HG03460 (cell line): ENCODE results near the gene ARL2BP.
"Not testable (repeated sequence)": the region's sequence is repeated elsewhere in the genome, so short reads cannot be mapped to it uniquely, and the experiment has no call there.

Source experiments
- ATAC-seq: cut with Tn5 transposase; IDR thresholded peaks from one replicate; pipeline ENCODE4 v1.9.1; 2021; ENCODE audit not compliant: unreplicated experiment

ARL2BP gene

DNA sequence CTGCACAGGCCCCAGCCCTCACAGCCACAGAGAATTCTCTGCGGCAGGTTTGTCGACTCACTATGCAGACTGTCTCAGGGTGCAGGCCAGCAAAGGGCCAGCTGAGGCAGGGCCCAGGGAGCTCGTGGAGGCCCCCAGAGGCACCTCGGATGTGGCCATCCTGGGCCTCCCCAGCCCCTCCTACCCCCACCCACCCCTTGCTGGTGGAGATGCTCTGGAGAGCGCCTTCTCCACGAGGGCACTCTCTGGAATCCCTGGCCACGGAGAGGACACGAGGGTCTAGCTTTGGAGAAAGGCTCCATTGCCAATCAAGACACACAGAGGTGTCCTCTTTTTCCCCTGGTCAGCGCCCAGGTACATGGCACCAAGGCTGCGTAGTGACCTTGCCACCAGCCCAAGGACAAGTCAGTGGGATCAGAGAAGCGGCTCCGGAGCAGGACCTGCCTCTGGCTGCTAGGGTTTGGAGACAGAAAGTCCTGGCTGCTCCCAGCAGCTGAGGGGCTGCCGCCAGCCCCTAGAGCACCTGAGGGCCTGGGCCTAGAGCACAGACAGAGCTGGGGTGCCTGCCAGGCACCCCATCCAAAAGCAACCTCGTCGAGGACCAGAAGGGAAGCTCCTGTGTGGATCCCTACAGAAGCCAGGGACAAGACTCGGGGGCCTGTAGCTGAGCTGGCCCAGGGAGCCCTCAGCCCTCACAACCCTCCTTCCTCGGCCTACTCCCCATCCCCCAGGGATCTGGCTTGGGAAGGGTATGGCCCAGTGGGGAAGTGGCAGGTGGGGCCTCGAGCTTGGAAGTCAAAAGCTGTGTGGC, 18.7 kb downstream of the ARL2BP start:
- ATAC-seq: no peak

DNA sequence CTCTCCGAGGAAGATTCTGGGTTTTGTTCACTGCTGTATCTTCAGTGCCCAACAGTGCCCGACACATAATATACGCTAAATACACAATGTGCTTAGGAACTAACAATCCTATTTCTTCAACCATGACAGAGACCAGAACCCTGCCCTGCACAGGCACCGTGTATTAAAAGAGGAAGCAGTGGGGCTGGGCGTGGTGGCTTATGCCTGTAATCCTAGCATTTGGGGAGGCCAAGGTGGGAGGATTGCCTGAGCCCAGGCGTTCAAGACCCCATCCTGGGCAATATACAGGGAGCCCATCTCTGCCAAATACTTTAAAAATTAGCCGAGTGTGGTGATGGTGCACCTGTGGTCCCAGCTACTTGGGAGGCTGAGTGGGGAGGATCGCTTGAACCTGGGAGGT, 19.3 kb downstream of the ARL2BP start:
- ATAC-seq: no peak

GRCh38 chr16:57264950-57265371, 19.9 kb downstream of the ARL2BP start:
- no peak for ATAC-seq

DNA sequence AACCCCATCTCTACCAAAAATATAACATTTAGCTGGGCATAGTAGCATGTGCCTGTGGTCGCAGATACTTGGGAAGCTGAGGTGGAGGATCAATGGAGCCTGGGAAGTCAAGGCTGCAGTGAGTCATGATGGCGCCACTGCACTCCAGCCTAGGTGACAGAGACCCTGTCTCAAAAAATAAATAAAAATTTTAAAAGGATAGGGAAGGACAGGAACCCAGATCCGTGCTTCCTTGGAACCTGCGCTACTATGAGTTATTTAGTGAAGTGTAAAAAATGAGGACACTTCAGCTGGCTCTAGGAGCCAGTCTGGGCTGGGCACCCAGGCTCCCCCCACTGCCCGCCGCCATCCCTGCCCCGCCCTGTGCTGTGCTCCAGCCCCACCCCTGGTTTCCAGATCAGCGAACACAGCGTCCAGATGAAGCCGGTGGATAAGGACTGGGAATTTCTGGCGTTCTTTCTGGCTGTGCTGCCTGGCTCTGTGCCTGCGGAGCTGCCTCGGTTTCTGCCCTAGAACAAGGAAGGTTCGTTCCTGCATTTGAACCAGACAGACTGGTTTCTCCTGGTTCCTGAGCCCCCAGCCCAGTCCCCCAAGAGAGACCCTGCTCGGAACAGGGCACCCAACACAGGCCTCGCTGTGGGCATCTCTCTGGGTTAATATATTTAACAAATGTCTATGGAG, 20.9 kb downstream of the ARL2BP start:
- no peak for ATAC-seq

- no peak for ATAC-seq
Observed at GRCh38 chr16:57266531-57267260, 21.6 kb downstream of the ARL2BP start.

DNA sequence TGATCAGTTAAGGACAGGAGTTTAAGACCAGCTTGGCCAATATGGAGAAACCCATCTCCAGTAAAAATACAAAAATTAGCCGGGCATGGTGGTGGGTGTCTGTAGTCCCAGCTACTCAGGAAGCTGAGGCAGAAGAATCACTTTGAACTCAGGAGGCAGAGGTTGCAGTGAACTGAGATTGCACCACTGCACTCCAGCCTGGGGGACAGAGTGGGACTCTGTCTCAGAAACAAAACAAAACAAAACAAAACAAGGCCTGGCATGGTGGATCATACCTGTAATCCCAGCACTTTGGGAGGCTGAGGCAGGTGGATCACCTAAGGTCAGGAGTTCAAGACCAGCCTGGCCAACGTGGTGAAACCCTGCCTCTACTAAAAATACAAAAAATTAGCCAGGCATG, 22.3 kb downstream of the ARL2BP start:
- ATAC-seq: not testable (repeated sequence)

DNA sequence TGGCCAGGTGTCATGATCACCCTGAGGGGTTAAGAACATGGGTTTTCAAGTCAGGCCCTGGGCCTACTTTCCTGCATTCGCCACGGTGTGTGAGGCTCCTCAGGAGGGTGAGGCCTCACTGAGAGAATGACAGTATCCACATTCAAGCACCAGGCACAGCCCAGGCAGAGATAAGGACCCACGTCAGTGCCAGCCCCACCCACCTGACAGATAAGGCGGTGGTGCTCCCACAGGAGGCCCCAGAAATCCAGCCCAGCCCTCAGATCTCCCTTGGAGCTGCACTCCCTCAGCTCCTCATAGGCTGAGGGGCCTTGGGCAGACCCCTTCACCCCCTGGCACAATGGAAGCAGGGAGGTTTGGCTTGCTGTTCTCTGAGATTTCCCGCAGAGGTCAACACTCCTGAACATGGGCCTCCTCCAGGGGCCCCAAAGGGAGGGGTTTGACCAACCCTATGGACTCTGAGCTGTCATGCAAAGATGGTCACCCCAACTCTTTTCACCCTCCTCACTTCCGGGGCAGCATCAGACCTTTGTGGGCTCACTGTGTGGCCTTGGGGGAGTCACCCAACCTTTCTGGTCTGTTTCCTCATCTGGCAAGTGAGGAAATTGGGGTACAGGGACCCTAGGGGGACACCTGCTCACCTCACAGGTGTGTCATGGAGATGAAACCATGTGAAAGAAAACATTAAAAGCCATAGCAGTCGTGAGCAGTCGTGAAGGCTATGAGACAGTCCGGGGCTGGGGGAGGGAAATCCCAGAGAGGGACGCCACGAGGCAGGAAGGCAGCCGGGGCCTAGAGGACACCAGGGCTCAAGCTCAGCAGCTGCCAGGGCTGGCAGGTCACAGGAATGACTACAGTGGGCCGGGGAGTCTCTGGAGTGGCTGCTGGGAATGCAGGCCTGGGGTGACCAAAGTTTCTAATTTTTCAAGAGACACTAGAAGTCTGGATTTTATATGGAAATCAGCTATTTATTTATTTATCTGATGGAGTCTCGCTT, 24.0 kb downstream of the ARL2BP start:
- no peak for ATAC-seq

DNA sequence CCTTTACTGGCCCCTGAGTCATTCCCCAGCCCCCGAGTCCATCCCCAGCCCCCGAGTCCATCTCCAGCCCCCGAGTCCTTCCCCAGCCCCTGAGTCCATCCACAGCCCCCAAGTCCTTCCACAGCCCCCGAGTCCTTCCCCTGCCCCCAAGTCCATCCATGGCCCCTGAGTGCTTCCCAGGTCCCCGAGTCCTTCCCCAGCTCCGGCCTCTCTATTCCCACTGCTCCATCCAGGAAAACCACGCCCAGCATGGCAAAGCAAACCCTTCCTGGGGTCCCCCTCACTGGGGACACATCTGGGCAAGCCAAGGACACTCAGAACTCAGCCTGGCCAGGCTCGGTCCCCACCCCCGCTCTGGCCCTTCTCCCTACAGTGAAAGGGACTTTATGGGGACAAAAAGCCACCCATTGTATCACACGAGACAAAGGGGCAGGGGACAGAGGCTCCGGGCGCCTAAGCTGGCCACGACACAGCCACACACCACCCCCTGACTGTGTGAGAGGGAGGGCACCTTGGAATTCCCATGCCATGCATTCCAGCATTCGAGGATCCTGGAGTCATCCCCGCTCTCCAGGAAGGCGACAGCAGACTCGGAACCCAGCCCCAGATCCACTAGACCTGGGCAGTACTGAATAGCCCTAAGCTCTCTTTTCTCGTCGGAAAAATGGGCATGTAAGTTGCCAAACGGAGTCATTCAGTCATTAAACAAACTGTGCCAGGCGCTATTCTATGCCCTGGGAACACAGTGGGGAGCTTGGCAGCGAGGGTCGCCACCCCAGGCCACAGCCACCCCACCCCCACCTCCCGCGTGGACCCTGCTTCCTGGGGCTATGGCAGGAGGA, 25.4 kb downstream of the ARL2BP start:
- ATAC-seq: no peak

GRCh38 chr16:57271063-57271345, 25.9 kb downstream of the ARL2BP start:
- ATAC-seq: no peak

DNA sequence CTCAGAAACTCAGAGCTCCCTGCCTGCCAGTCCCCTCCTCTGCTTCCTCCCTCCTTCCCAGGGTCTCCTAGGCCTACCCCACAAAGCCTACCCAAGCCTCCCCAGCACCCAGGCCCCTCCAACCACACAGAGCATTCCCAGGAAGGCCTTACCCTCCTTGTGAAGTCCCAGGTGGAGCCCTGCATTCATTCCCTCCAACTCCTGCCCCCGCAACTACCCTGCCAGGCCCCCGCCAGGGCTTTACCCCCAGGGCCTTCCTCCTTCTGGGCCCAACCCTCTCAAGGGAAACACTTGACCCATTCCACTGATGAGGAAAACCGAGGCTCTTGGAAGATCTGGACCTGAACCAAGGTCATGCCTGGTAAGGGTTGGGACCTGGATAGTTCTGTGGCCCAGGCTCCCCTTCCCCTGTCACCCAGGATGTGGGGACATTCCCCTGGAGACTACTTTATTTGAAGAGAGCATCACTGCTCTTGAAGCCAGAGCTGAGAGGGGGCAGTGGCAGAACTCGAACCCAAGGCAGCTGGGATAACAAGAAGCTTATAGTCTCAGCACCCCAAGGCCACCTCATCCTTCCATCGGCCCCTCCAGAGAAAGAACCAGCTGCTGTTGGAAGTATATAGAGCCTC, 26.9 kb downstream of the ARL2BP start:
- no peak for ATAC-seq

- no peak for ATAC-seq
Observed at GRCh38 chr16:57273359-57273758, 28.3 kb downstream of the ARL2BP start.

- no peak for ATAC-seq
Observed at GRCh38 chr16:57273826-57274225, 28.8 kb downstream of the ARL2BP start.

GRCh38 chr16:57275946-57276345, 30.9 kb downstream of the ARL2BP start:
- ATAC-seq: not testable (repeated sequence)

DNA sequence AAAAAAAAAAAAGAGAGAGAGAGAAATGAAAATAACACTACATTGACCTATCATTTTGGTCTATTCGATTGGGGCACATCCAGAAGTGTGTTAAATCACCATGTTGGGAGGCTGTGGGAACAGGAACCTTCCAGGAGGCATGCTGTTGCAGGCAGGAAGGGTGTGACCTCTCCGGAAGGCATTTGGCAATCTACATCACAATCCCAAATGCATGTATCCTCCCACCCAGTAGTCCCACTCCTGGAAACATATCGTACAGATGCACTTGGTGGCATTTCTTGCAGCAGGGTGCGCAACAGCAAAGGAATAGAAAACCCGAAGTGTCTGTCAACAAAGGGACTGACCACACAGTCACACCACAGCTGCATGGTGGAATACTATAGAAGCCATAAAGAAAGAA, 31.5 kb downstream of the ARL2BP start:
- no peak for ATAC-seq

DNA sequence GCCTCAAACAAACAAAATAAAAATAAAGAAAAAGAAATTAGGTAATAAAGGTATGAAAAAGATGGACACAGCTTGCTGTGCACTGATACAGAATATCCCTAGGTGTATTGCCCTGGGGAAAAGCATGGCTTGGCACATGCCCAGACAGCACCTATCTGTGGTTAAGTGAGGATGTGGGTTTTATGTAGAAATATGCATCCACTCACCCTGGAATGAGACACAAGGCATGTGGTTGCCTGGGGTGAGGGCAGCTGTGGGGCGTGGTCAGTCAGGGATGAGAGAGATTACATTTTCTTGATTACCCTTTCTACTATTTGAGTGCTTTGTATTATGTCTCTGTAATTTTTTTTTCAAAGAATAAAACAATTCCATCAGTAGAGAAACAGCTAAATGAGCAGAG, 32.5 kb downstream of the ARL2BP start:
- no peak for ATAC-seq

- ATAC-seq: no peak
Observed at GRCh38 chr16:57278494-57278893, 33.4 kb downstream of the ARL2BP start.

GRCh38 chr16:57279780-57280638, 35.0 kb downstream of the ARL2BP start:
- no peak for ATAC-seq

- ATAC-seq: no peak
Observed at GRCh38 chr16:57281791-57282190, 36.7 kb downstream of the ARL2BP start.
